ENCODE data around the gene PRICKLE4.

PRICKLE4 gene

GRCh38 chr6:41746107-41746506, 34.5 kb upstream of the PRICKLE4 start:
- TF ChIP-seq, protein P1, sequence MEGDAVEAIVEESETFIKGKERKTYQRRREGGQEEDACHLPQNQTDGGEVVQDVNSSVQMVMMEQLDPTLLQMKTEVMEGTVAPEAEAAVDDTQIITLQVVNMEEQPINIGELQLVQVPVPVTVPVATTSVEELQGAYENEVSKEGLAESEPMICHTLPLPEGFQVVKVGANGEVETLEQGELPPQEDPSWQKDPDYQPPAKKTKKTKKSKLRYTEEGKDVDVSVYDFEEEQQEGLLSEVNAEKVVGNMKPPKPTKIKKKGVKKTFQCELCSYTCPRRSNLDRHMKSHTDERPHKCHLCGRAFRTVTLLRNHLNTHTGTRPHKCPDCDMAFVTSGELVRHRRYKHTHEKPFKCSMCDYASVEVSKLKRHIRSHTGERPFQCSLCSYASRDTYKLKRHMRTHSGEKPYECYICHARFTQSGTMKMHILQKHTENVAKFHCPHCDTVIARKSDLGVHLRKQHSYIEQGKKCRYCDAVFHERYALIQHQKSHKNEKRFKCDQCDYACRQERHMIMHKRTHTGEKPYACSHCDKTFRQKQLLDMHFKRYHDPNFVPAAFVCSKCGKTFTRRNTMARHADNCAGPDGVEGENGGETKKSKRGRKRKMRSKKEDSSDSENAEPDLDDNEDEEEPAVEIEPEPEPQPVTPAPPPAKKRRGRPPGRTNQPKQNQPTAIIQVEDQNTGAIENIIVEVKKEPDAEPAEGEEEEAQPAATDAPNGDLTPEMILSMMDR (conservative IDR thresholded peaks at IDR 0.05; ENCODE audit: control insufficient read depth, insufficient read depth, low read depth, low read length), result no peak
- no peak for DNase-seq (ENCODE audit: low read depth)
- H3K4me3 ChIP-seq (ENCODE audit: control insufficient read depth, low read depth, low read length), result no peak overlapping the region

DNA sequence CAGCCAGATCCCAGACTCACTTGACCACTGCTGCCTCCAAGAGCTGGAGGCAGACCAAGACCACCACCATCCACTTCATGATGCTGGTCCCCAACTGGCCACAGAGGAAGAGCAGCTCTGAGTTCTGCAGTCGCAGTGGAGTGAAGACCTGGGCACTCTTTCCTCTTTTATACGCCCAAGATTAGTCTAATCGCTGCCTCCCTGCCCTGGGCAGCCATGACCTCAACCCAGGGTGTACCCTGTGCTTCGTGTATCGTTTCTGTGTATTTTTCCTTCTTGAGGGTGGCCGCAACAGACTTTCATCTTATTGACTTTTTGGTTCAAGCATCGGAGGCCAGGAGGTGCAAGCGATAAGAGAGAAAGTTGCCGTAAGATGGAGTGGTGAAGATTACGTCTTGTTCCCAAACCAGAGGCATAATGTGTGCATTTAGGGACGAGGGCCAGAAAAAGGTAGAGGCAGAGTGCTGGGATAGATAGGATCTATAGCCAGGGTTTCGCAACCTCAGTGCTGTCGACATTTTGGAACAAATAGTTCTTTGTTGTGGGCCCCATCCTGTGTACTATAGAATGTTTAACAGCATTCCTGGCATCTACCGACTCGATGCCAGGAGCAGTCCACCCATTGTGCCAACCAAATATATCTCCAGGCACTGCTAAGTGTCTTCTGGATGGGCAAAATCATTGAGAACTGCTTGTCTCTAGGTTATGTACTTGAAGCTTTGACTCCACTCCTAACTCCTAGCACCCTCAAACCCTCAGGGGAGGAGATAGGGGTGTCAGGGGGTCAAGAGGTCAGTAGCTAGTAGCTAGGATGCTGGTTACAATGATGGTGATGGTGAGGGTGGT, 33.1 kb upstream of the PRICKLE4 start, which contains the start of gene PGC:
Gene PGC (minus strand): TSS at position 142 of the 846 bp plus-strand sequence. CDS start 63 bp downstream, at position 79.
- DNase-seq (ENCODE audit: low read depth), result no peak
- TF ChIP-seq, protein P1 (conservative IDR thresholded peaks at IDR 0.05; ENCODE audit: control insufficient read depth, insufficient read depth, low read depth, low read length), result no peak
- H3K4me3 ChIP-seq (ENCODE audit: control insufficient read depth, low read depth, low read length), result no peak within 1 kb of the TSS

- TF ChIP-seq, protein P1 (conservative IDR thresholded peaks at IDR 0.05; ENCODE audit: control insufficient read depth, insufficient read depth, low read depth, low read length), result no peak
- DNase-seq (ENCODE audit: low read depth), result no peak
These were observed 32.5 kb upstream of the PRICKLE4 start for GRCh38 chr6:41748102-41748477.

GRCh38 chr6:41748542-41748941, 32.0 kb upstream of the PRICKLE4 start:
- no peak for DNase-seq (ENCODE audit: low read depth)
- no peak overlapping the region for H3K4me3 ChIP-seq (ENCODE audit: control insufficient read depth, low read depth, low read length)
- TF ChIP-seq, protein P1 (conservative IDR thresholded peaks at IDR 0.05; ENCODE audit: control insufficient read depth, insufficient read depth, low read depth, low read length), result no peak

More at GRCh38 chr6:41748102-41748477, 32.5 kb upstream of the PRICKLE4 start:
- H3K4me3 ChIP-seq (ENCODE audit: control insufficient read depth, low read depth, low read length), result no peak overlapping the region

- no peak overlapping the region for H3K4me3 ChIP-seq (ENCODE audit: control insufficient read depth, low read depth, low read length)
- DNase-seq (ENCODE audit: low read depth), result no peak
- TF ChIP-seq, protein P1 (conservative IDR thresholded peaks at IDR 0.05; ENCODE audit: control insufficient read depth, insufficient read depth, low read depth, low read length), result no peak
These were observed 30.2 kb upstream of the PRICKLE4 start for GRCh38 chr6:41750374-41750773.

DNA sequence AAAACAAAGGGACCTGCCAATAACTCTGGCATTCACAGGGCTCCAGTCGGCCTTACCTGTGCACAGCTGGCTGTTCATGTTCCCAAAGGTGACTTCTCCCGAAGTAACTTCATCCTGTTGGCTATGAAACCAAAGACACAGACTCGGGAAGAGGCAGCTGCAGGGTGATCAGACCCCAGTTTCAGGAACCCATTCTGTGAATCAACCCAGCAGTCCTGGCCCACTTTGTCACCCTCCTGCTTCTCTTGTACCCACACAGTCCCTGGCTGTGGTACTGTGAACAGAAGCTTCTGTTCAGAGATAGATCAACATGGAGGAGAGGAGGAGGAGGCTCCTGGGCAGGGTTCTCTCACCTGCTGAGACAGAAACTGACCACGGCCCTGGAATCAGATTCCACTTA, 24.7 kb upstream of the PRICKLE4 start:
- TF ChIP-seq, protein P1 (conservative IDR thresholded peaks at IDR 0.05; ENCODE audit: control insufficient read depth, insufficient read depth, low read depth, low read length), result no peak

More for the DNA sequence above, 24.7 kb upstream of the PRICKLE4 start:
- H3K4me3 ChIP-seq (ENCODE audit: control insufficient read depth, low read depth, low read length), result no peak overlapping the region
- DNase-seq (ENCODE audit: low read depth), result no peak

All from fibroblast of mammary gland (primary cell).